Endothelial cell of umbilical vein (primary cell): Measurements from ENCODE around the gene EDEM1.

Source experiments
- POLR2A ChIP-seq: IDR thresholded peaks from 2 replicates; pipeline ENCODE4 v1.6.1; 2012; ENCODE audit warnings: low read depth, mild to moderate bottlenecking, control low read depth, low read length
- TF ChIP-seq, protein P1 (sequence below), 2 donors: IDR thresholded peaks; 1 replicate in 1 of 2; 2 replicates in 1 of 2; pipeline ENCODE4 v1.5.1; 2011; ENCODE audit warnings: low read length in 2 of 2, mild to moderate bottlenecking in 2 of 2, moderate library complexity in 2 of 2, control low read depth in 1 of 2, inconsistent platforms in 1 of 2, low read depth in 1 of 2; ENCODE audit not compliant: insufficient read depth in 1 of 2; ENCODE audit errors: extremely low read depth in 1 of 2

GRCh38 chr3:5220193-5220592 is 32.7 kb downstream of the EDEM1 start:
- TF ChIP-seq, protein P1, sequence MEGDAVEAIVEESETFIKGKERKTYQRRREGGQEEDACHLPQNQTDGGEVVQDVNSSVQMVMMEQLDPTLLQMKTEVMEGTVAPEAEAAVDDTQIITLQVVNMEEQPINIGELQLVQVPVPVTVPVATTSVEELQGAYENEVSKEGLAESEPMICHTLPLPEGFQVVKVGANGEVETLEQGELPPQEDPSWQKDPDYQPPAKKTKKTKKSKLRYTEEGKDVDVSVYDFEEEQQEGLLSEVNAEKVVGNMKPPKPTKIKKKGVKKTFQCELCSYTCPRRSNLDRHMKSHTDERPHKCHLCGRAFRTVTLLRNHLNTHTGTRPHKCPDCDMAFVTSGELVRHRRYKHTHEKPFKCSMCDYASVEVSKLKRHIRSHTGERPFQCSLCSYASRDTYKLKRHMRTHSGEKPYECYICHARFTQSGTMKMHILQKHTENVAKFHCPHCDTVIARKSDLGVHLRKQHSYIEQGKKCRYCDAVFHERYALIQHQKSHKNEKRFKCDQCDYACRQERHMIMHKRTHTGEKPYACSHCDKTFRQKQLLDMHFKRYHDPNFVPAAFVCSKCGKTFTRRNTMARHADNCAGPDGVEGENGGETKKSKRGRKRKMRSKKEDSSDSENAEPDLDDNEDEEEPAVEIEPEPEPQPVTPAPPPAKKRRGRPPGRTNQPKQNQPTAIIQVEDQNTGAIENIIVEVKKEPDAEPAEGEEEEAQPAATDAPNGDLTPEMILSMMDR (IDR thresholded peaks at IDR 0.05; ENCODE audit: extremely low read depth in 1 of 2, insufficient read depth in 1 of 2, low read depth in 1 of 2, low read length in 2 of 2), result no peak
- no peak for TF ChIP-seq POLR2A
